T-helper 22 cell (primary cell): Measurements from ENCODE around the gene TYW1.
A peak's percentile ranks its signal among the peaks of the same experiment; 100 is the strongest.
"Not testable (repeated sequence)": the region's sequence is repeated elsewhere in the genome, so short reads cannot be mapped to it uniquely, and the experiment has no call there.

ENCODE experiments used
- DNase-seq: peaks from one replicate; pipeline ENCODE4 v3.0.0-alpha.2; 2020; ENCODE audit warnings: low read depth

Gene TYW1

GRCh38 chr7:66996444-66997191 lies at the start of gene TYW1:
Gene TYW1, plus strand, starts transcription at chr7:66996833. Its CDS starts 146 bp downstream, at chr7:66996979.
- peak; percentile 96 for DNase-seq

GRCh38 chr7:66948480-66949109 lies 48.0 kb upstream of the TYW1 start:
- DNase-seq: no peak

- DNase-seq: no peak
These were observed 46.3 kb upstream of the TYW1 start for GRCh38 chr7:66950311-66950710.

- no peak for DNase-seq
These were observed 45.9 kb upstream of the TYW1 start for GRCh38 chr7:66950763-66951162.

- no peak for DNase-seq
These were observed 44.1 kb upstream of the TYW1 start for GRCh38 chr7:66952343-66953043.

- no peak for DNase-seq
These were observed 43.6 kb upstream of the TYW1 start for GRCh38 chr7:66953044-66953427.

- no peak for DNase-seq
These were observed 38.9 kb upstream of the TYW1 start for GRCh38 chr7:66957595-66958290.

- DNase-seq: no peak
These were observed 37.9 kb upstream of the TYW1 start for GRCh38 chr7:66958538-66959350.

- no peak for DNase-seq
These were observed 36.4 kb upstream of the TYW1 start for GRCh38 chr7:66960192-66960591.

- DNase-seq: no peak
These were observed 35.5 kb upstream of the TYW1 start for GRCh38 chr7:66961096-66961495.

GRCh38 chr7:66964411-66964810 lies 32.2 kb upstream of the TYW1 start:
- DNase-seq: no peak

- no peak for DNase-seq
These were observed 29.6 kb upstream of the TYW1 start for GRCh38 chr7:66967029-66967428.

- DNase-seq: not testable (repeated sequence)
These were observed 27.6 kb upstream of the TYW1 start for GRCh38 chr7:66969001-66969400.

GRCh38 chr7:66970310-66970709 lies 26.3 kb upstream of the TYW1 start:
- no peak for DNase-seq

GRCh38 chr7:66974986-66975590 lies 21.5 kb upstream of the TYW1 start:
- DNase-seq: no peak

- not testable (repeated sequence) for DNase-seq
These were observed 18.3 kb upstream of the TYW1 start for GRCh38 chr7:66978312-66978711.

- DNase-seq: not testable (repeated sequence)
These were observed 17.6 kb upstream of the TYW1 start for GRCh38 chr7:66979013-66979412.

- DNase-seq: not testable (repeated sequence)
These were observed 16.3 kb upstream of the TYW1 start for GRCh38 chr7:66980336-66980735.

- DNase-seq: not testable (repeated sequence)
These were observed 7.1 kb upstream of the TYW1 start for GRCh38 chr7:66989552-66989951.

- not testable (repeated sequence) for DNase-seq
These were observed 2.6 kb upstream of the TYW1 start for GRCh38 chr7:66994051-66994450.

GRCh38 chr7:66994691-66995049 lies 2.0 kb upstream of the TYW1 start:
- peak; percentile 21 for DNase-seq
